Measurements from ENCODE around the gene NRP1. TPM values are rescaled to one million over a fixed set of nuclear protein-coding genes. Genes with fewer than 3 reads are reported as not detected.
A peak's percentile ranks its signal among the peaks of the same experiment; 100 is the strongest.

NRP1 gene
- total RNA-seq, 1 donor from 2014 or later: 208 TPM

DNA sequence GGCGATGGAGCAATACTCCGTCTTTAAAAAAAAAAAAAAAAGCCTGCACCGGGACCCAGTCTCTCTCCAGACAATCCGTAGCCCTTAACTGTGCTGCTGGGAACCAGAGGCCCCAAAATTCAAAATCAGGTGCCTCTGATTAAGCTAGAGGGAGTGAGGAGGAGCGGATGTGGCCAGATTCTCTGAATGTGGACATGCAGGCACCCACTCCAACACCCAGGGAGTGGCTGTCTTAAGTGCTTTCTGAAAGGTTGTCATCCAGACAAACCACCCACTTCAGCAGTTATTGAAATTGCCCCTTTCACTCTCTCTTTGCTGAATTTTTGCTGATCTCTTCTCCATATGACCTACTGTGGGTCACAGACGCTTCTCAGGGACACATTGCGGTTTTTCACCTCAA, 14.2 kb downstream of the NRP1 start:
- Mint-ChIP-seq H3K4me1 (ENCODE audit: unreplicated experiment) (peaks cover 50% of the 10 kb centered on the region), H3K9me3 (ENCODE audit: unreplicated experiment) (no peaks in the 10 kb centered on the region), H3K27ac (ENCODE audit: unreplicated experiment) (no peak overlapping the region), H3K36me3 (ENCODE audit: unreplicated experiment) (peaks cover 35% of the 10 kb centered on the region), H3K4me3 (ENCODE audit: unreplicated experiment) (no peak overlapping the region), H3K27me3 (ENCODE audit: unreplicated experiment) (no peaks in the 10 kb centered on the region)
- TF ChIP-seq, protein P1, sequence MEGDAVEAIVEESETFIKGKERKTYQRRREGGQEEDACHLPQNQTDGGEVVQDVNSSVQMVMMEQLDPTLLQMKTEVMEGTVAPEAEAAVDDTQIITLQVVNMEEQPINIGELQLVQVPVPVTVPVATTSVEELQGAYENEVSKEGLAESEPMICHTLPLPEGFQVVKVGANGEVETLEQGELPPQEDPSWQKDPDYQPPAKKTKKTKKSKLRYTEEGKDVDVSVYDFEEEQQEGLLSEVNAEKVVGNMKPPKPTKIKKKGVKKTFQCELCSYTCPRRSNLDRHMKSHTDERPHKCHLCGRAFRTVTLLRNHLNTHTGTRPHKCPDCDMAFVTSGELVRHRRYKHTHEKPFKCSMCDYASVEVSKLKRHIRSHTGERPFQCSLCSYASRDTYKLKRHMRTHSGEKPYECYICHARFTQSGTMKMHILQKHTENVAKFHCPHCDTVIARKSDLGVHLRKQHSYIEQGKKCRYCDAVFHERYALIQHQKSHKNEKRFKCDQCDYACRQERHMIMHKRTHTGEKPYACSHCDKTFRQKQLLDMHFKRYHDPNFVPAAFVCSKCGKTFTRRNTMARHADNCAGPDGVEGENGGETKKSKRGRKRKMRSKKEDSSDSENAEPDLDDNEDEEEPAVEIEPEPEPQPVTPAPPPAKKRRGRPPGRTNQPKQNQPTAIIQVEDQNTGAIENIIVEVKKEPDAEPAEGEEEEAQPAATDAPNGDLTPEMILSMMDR (IDR thresholded peaks at IDR 0.05): no peak
- no peak for DNase-seq (ENCODE audit: extremely low spot score, unreplicated experiment)

DNA sequence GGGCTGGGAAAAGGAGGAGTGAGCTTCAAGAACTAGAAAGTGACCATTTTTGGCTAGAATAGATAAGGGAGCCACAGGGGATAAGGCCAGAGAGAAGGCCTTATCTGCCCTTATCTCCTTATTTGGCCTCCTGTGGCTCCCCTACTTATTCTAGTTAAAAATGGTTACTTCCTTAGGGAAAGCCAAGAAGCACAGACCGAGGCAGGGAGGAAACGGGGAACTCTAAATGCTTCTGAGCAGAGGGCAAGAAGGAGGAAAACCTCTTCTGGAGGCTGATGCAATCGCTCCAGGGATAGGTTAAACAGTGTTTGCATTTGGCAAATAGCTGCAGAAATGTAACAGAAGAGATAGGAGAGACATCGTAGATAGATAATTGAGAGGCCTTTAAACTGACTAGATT, 18.6 kb downstream of the NRP1 start:
- Mint-ChIP-seq H3K4me1 (ENCODE audit: unreplicated experiment) (peaks cover 46% of the 10 kb centered on the region), H3K27ac (ENCODE audit: unreplicated experiment) (peak overlapping the region; percentile 3), H3K36me3 (ENCODE audit: unreplicated experiment) (peaks cover 43% of the 10 kb centered on the region)

DNA sequence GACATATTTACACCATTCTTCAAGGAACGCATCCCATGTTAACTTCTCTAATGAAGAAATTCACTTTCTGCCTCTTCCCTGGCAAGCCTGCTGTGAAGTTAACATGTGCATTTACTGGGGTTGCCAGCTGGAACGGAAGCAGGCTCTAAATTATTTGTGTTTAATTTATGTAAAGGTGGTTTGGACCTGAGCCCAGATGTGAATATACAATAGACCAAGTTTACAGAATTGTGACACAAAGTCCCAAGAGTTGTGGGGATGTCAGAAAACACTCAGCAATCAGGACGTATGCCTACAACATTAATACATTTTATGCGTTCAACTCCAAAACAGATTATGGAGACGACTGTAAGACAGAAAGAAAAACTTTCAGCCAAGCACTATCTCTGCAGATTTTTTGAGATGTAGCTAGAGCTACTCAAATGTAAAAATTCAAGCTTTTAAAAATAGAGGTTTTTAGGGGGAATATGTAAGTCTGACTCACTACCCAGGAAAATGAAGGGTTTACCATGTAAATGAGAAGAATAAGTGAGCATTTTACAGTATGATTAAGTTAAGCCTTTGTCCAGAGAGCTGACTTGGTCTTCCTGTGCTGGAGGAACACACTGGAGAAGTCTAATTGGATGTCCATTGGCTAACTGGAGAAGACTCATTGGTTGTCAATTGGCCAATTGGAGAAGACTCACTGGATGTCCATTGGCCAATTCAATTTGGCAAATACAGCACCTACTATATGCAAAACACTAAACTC, 19.5 kb downstream of the NRP1 start:
- H3K36me3 Mint-ChIP-seq (ENCODE audit: unreplicated experiment): peaks cover 44% of the 10 kb centered on the region
- H3K4me3 Mint-ChIP-seq (ENCODE audit: unreplicated experiment): no peak overlapping the region
- H3K27ac Mint-ChIP-seq (ENCODE audit: unreplicated experiment): peak overlapping the region; percentile 53
- no peaks in the 10 kb centered on the region for H3K27me3 Mint-ChIP-seq (ENCODE audit: unreplicated experiment)
- DNase-seq (ENCODE audit: extremely low spot score, unreplicated experiment): no peak
- no peaks in the 10 kb centered on the region for H3K9me3 Mint-ChIP-seq (ENCODE audit: unreplicated experiment)
- TF ChIP-seq, protein P1 (IDR thresholded peaks at IDR 0.05): no peak
- peaks cover 50% of the 10 kb centered on the region for H3K4me1 Mint-ChIP-seq (ENCODE audit: unreplicated experiment)

More for the DNA sequence above, 18.6 kb downstream of the NRP1 start:
- Mint-ChIP-seq H3K27me3 (ENCODE audit: unreplicated experiment) (no peaks in the 10 kb centered on the region), H3K4me3 (ENCODE audit: unreplicated experiment) (no peak overlapping the region), H3K9me3 (ENCODE audit: unreplicated experiment) (no peaks in the 10 kb centered on the region)
- TF ChIP-seq, protein P1 (IDR thresholded peaks at IDR 0.05): no peak
- no peak for DNase-seq (ENCODE audit: extremely low spot score, unreplicated experiment)

DNA sequence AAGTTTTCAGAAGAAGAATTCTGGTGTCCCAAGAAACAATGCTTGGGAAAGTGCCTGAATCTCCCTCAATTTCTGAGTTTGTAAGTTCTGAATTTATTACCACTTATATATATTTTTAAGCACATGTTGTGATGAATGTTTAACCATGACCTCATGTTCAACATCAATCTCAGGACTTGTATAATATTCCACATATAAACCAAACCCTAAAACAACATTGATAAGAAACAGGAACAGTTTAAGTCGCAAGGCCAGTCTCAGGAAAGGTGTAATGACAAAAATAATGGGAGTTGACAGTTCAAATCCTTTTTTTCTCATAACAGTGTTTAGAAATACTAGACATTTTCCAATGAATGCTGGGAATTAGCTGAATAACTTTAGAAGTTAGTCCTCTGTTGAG, 22.8 kb downstream of the NRP1 start:
- TF ChIP-seq, protein P1 (IDR thresholded peaks at IDR 0.05): no peak
- H3K36me3 Mint-ChIP-seq (ENCODE audit: unreplicated experiment): peaks cover 48% of the 10 kb centered on the region
- no peak for DNase-seq (ENCODE audit: extremely low spot score, unreplicated experiment)

DNA sequence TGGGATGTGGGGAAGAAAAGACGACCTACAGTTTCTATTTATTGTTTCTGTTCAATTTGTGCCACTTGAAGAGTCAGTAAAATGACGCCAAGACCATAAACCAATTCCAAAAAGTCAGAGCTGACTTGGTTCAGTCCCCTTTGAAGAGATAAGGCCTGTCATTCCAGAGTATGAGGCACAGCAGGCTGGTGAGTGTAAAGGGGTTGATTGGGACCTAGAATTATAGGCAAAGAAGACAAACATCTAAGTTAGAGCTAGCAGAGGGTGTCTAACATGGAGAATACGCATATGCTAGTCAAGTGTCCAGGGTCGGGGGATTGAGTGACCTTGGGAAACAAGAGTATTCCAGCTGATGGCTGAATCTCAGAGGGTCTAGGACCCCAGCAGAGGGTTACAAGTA, 23.6 kb downstream of the NRP1 start:
- Mint-ChIP-seq H3K9me3 (ENCODE audit: unreplicated experiment) (no peaks in the 10 kb centered on the region), H3K4me3 (ENCODE audit: unreplicated experiment) (no peak overlapping the region), H3K4me1 (ENCODE audit: unreplicated experiment) (peaks cover 62% of the 10 kb centered on the region), H3K27me3 (ENCODE audit: unreplicated experiment) (no peaks in the 10 kb centered on the region), H3K27ac (ENCODE audit: unreplicated experiment) (peak overlapping the region; percentile 18), H3K36me3 (ENCODE audit: unreplicated experiment) (peaks cover 48% of the 10 kb centered on the region)
- DNase-seq (ENCODE audit: extremely low spot score, unreplicated experiment): no peak
- TF ChIP-seq, protein P1 (IDR thresholded peaks at IDR 0.05): no peak

More for the DNA sequence above, 22.8 kb downstream of the NRP1 start:
- Mint-ChIP-seq H3K4me1 (ENCODE audit: unreplicated experiment) (peaks cover 62% of the 10 kb centered on the region), H3K4me3 (ENCODE audit: unreplicated experiment) (no peak overlapping the region), H3K9me3 (ENCODE audit: unreplicated experiment) (no peaks in the 10 kb centered on the region), H3K27me3 (ENCODE audit: unreplicated experiment) (no peaks in the 10 kb centered on the region), H3K27ac (ENCODE audit: unreplicated experiment) (peak overlapping the region; percentile 19)

All from osteocyte (in vitro differentiated cells).